NCI-H2081 (cell line): ENCODE data around the gene DNAJB12.
"Not testable (repeated sequence)": the region's sequence is repeated elsewhere in the genome, so short reads cannot be mapped to it uniquely, and the experiment has no call there.

Experiments
- DNase-seq, 2 experiments: peaks; one replicate each; lab custom pipeline; 2025; lab: John Stamatoyannopoulos, UW

The DNAJB12 gene

GRCh38 chr10:72316748-72317435, 37.8 kb downstream of the DNAJB12 start:
- DNase-seq, result peak; percentile 27 to 76

- no peak for DNase-seq
These were observed 38.4 kb downstream of the DNAJB12 start for GRCh38 chr10:72316386-72316700.

- no peak for DNase-seq
These were observed 38.9 kb downstream of the DNAJB12 start for GRCh38 chr10:72315611-72316385.

GRCh38 chr10:72315054-72315453, 39.7 kb downstream of the DNAJB12 start:
- no peak for DNase-seq

- DNase-seq, result no peak
These were observed 40.5 kb downstream of the DNAJB12 start for GRCh38 chr10:72314263-72314662.

- DNase-seq, result no peak
These were observed 41.8 kb downstream of the DNAJB12 start for GRCh38 chr10:72312865-72313391.

- no peak for DNase-seq
These were observed 43.1 kb downstream of the DNAJB12 start for GRCh38 chr10:72311667-72312066.

- DNase-seq, result no peak
These were observed 44.1 kb downstream of the DNAJB12 start for GRCh38 chr10:72310636-72311035.

- DNase-seq, result no peak
These were observed 44.5 kb downstream of the DNAJB12 start for GRCh38 chr10:72310241-72310633.

GRCh38 chr10:72309290-72310240, 45.2 kb downstream of the DNAJB12 start:
- no peak for DNase-seq

GRCh38 chr10:72308320-72308987, 46.3 kb downstream of the DNAJB12 start:
- no peak for DNase-seq

GRCh38 chr10:72307711-72308110, 47.0 kb downstream of the DNAJB12 start:
- not testable (repeated sequence) for DNase-seq

GRCh38 chr10:72306215-72306760, 48.4 kb downstream of the DNAJB12 start:
- no peak for DNase-seq

- no peak for DNase-seq
These were observed 51.1 kb downstream of the DNAJB12 start for GRCh38 chr10:72303424-72304128.

- no peak for DNase-seq
These were observed 55.9 kb downstream of the DNAJB12 start for GRCh38 chr10:72298592-72299519.

- peak; percentile 92 to 95 for DNase-seq
These were observed 56.7 kb downstream of the DNAJB12 start for GRCh38 chr10:72297805-72298591.

- no peak for DNase-seq
These were observed 57.4 kb downstream of the DNAJB12 start for GRCh38 chr10:72297281-72297804.

GRCh38 chr10:72296829-72297280, 57.9 kb downstream of the DNAJB12 start:
- not testable (repeated sequence) for DNase-seq
